ENCODE data around the gene OR52A5. TPM values are rescaled to one million over a fixed set of nuclear protein-coding genes. Genes with fewer than 3 reads are reported as not detected.

OR52A5 gene
- total RNA-seq, 2 donors from 2014 or later, result not detected

DNA sequence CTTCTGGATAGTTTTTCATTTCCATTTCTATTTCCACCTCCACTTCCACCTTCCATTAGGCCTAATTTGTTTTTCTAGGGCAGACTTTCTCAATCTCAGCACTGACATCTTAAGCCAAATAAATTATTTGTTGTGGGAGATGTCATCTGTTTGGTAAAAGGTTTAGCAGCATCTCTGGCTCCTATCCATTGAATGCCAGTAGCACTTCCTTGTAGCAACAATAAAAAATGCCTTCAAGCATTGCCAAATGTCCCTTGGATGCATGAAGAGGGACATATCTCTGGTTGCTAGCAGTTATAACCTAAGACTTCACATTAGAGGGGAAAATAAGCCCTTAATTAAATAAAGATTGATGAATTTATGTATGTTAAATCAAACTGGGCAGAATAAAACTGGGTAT, 1.9 kb downstream of the OR52A5 start:
- Histone ChIP-seq H3K27ac (no peak overlapping the region), H3K9me3 (no peaks in the 10 kb centered on the region), H3K27me3 (no peaks in the 10 kb centered on the region), H3K4me3 (no peak overlapping the region), H3K9ac (ENCODE audit: low read depth in 2 of 2, low read length in 2 of 2) (no peak overlapping the region), H3K36me3 (no peaks in the 10 kb centered on the region), H3K4me1 (no peaks in the 10 kb centered on the region)
- TF ChIP-seq, protein P1, sequence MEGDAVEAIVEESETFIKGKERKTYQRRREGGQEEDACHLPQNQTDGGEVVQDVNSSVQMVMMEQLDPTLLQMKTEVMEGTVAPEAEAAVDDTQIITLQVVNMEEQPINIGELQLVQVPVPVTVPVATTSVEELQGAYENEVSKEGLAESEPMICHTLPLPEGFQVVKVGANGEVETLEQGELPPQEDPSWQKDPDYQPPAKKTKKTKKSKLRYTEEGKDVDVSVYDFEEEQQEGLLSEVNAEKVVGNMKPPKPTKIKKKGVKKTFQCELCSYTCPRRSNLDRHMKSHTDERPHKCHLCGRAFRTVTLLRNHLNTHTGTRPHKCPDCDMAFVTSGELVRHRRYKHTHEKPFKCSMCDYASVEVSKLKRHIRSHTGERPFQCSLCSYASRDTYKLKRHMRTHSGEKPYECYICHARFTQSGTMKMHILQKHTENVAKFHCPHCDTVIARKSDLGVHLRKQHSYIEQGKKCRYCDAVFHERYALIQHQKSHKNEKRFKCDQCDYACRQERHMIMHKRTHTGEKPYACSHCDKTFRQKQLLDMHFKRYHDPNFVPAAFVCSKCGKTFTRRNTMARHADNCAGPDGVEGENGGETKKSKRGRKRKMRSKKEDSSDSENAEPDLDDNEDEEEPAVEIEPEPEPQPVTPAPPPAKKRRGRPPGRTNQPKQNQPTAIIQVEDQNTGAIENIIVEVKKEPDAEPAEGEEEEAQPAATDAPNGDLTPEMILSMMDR (IDR thresholded peaks at IDR 0.05), result no peak
- no peak for DNase-seq
- intact Hi-C loops (cut with DNase I), result no loop called here

DNA sequence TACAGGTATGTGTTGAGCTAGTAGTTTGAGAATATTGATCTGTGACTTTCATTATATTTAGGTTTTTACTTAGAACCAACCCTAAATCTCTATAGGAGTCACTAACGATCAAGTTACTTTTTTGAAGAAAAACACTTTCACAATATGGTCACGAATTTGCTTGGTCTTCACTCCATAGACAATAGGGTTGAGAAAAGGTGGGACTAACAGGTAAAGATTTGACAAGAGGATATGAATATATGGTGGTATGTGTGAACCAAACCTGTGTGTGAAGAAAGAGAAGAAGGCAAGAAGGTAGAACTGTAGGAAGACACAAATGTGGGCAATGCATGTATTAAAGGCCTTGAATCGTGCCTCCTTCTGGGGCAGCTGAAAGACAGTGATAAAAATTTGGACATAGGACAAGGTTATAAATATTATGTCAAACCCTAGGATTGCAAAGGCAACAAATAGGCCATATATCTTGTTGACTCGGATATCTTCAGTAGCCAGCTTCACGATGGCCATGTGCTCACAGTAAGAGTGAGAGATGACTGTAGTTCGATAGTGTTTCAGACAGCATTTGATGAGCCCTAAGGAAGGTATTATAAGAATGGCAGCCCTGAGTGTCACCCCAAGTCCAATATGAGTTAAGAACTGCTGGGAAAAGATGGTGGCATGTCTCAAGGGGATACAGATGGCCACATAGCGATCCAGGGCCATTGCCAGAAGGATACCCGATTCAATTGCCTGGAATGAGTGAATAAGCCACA, 6.4 kb downstream of the OR52A5 start:
- Histone ChIP-seq H3K27ac (no peak overlapping the region), H3K4me1 (no peaks in the 10 kb centered on the region), H3K27me3 (no peaks in the 10 kb centered on the region), H3K36me3 (no peaks in the 10 kb centered on the region), H3K9ac (ENCODE audit: low read depth in 2 of 2, low read length in 2 of 2) (no peak overlapping the region), H3K9me3 (no peaks in the 10 kb centered on the region), H3K4me3 (no peak overlapping the region)
- TF ChIP-seq, protein P1 (IDR thresholded peaks at IDR 0.05), result no peak
- no peak for DNase-seq
- intact Hi-C loops (cut with DNase I), result no loop called here

DNA sequence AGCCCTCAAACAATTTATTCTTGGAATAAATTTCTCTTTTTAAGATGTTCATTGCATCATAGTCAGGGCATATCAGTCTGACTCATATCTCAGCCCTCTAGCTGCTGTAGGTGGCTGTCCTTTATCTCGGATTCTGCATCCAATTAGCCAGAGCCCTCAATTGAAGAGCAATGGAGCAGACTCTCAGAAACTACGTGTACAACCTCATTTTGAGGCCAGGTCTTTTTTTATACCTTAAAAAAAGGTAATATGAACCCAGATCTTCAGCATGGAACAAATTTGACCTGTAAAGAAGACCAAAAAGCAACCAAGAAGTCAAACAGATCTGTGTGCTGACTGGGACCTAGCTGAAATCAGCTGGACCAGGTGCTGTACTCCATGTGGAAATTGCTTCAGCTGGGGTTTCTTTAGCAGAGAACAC, 8.7 kb downstream of the OR52A5 start:
- H3K4me3 ChIP-seq, result no peak overlapping the region
- H3K9me3 ChIP-seq, result no peaks in the 10 kb centered on the region
- H3K36me3 ChIP-seq, result no peaks in the 10 kb centered on the region
- no peak overlapping the region for H3K27ac ChIP-seq
- no peaks in the 10 kb centered on the region for H3K27me3 ChIP-seq
- intact Hi-C loops (cut with DNase I), result loop anchor here (5.0 to 10.0 kb wide), 2 partner anchors 255 to 678 kb away; partner anchors contain the start of genes OR51M1 and OR52N2
- H3K4me1 ChIP-seq, result no peaks in the 10 kb centered on the region
- DNase-seq, result no peak
- no peak overlapping the region for H3K9ac ChIP-seq (ENCODE audit: low read depth in 2 of 2, low read length in 2 of 2)
- TF ChIP-seq, protein P1 (IDR thresholded peaks at IDR 0.05), result no peak

DNA sequence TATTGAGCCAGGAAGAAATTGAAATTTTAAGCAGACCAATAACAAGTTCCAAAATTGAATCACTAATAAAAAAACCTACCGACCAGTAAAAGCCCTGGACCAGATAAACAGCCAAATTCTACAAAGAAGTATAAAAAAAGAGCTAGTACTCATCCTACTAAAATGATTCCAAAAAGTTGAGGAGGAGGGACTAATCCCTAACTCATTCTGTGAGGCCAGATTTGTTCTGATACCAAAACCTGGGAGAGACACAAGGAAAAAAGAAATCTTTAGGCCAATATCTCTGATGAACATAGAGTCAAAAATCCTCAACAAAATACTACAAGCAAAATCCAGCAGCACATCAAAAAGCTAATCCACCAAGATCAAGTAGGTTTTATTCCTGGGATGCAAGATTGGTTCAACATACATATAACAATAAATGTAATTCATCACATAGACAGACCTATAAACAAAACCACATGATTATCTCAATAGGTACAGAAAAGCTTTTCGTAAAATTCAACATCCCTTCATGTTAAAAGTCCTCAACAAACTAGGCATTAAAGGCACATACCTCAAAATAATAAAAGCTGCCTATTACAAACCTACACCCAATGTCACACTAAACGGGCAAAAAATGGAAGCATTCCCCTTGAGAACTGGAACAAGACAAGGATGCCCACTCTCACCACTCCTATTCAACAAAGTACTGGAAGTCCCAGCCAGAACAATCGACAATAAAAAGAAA, 13.1 kb downstream of the OR52A5 start:
- no peaks in the 10 kb centered on the region for H3K4me1 ChIP-seq
- no peaks in the 10 kb centered on the region for H3K27me3 ChIP-seq
- TF ChIP-seq, protein P1 (IDR thresholded peaks at IDR 0.05), result no peak
- DNase-seq, result no peak
- intact Hi-C loops (cut with DNase I), result loop anchor here (5.0 to 10.0 kb wide), 2 partner anchors 260 to 682 kb away; partner anchors contain the start of genes OR51M1 and OR52N2
- no peak overlapping the region for H3K4me3 ChIP-seq
- no peaks in the 10 kb centered on the region for H3K36me3 ChIP-seq
- no peak overlapping the region for H3K9ac ChIP-seq (ENCODE audit: low read depth in 2 of 2, low read length in 2 of 2)
- no peak overlapping the region for H3K27ac ChIP-seq
- no peaks in the 10 kb centered on the region for H3K9me3 ChIP-seq

DNA sequence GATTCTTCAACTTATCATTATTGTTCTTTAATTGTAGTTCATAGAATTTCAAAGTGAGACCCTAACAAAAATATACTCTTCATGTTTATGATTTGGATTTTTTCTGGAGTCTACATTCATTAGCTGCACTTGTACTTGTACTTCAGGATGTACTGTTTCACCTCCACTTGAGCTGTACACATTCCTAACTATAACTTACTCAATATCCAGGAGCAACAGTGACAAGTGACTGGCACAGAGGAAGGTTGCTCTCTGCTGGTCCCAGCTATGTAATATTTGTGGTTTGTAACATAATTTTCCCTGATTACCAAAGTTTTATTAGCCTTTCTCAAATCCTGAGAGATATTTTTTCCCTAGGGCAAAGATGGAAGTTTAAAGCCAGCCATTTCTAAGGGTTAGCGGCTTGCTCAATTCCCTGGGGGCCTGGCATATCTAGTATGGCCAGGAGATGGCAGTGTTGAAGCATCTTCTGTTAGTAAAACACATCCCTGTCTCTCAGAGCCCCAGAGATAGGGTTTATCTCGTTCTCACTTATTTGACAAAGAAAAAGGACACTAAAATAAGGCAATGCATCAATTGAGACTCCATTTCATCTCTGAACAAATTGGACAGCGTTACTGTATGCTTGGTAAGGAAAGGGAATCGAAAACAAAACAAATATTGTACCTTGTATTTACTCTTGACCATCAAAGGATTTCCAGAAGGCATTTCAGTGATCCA, 14.2 kb downstream of the OR52A5 start:
- Histone ChIP-seq H3K27me3 (no peaks in the 10 kb centered on the region), H3K36me3 (no peaks in the 10 kb centered on the region), H3K4me3 (no peak overlapping the region), H3K9me3 (no peaks in the 10 kb centered on the region), H3K4me1 (no peaks in the 10 kb centered on the region), H3K9ac (ENCODE audit: low read depth in 2 of 2, low read length in 2 of 2) (no peak overlapping the region), H3K27ac (no peak overlapping the region)
- TF ChIP-seq, protein P1 (IDR thresholded peaks at IDR 0.05), result peak; percentile 81
- intact Hi-C loops (cut with DNase I), result loop anchor here (10.0 kb wide), 1 partner anchor 261 kb away; the partner anchor contains the start of gene OR51M1
- DNase-seq, result peak; percentile 65
